GM21515 (cell line): ENCODE data around the gene FGA.

Source experiments
- ATAC-seq: cut with Tn5 transposase; IDR thresholded peaks from one replicate; pipeline ENCODE4 v1.9.1; 2021; ENCODE audit not compliant: unreplicated experiment

FGA gene

GRCh38 chr4:154542271-154542879 lies 48.2 kb downstream of the FGA start:
- no peak for ATAC-seq
